ENCODE measurements around the gene DUSP2. TPM values are rescaled to one million over a fixed set of nuclear protein-coding genes. Genes with fewer than 3 reads are reported as not detected.
A peak's percentile ranks its signal among the peaks of the same experiment; 100 is the strongest.

The DUSP2 gene
- total RNA-seq, 4 donors from 2014 or later, result 0.23 to 5.4 (median 0.40) TPM; not detected in 1

DNA sequence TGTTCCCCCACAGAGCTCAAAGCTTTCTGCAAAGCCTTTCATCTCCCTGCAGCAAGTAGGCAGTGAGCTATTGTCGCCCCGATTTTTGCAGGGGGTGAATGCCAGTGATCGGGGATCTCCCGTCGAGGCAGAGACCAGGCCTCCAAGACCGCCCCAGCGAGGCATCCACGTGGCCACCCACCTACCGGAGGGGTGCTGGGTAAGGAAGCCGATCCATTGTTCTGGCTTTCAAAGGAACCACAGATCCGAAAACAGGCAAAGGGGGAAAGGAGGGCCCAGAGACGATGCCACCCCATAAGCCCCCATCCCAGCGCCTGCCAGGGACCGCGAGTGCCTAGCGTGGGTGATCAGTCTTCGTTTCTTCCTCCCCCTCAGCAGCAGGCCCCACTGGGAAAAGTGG lies 31.3 kb downstream of the DUSP2 start:
- Histone ChIP-seq H3K4me3 (peak overlapping the region in 1 of 2 donors; percentile 59), H3K9me3 (no peaks in the 10 kb centered on the region), H3K27me3 (peaks cover 63% of the 10 kb centered on the region), H3K36me3 (no peaks in the 10 kb centered on the region), H3K27ac (peak overlapping the region in 1 of 4 donors; percentile 52), H3K4me1 (peaks cover 0 to 28% (median 13%) of the 10 kb centered on the region in 3 donors)
- 81% methylated on average over 5 of the region's 17 CpGs; no CpG with 5 or more reads in 1 of the 2 donors for WGBS, 2 donors (ENCODE audit: low coverage in 1 of 2)
- TF ChIP-seq, protein P1, sequence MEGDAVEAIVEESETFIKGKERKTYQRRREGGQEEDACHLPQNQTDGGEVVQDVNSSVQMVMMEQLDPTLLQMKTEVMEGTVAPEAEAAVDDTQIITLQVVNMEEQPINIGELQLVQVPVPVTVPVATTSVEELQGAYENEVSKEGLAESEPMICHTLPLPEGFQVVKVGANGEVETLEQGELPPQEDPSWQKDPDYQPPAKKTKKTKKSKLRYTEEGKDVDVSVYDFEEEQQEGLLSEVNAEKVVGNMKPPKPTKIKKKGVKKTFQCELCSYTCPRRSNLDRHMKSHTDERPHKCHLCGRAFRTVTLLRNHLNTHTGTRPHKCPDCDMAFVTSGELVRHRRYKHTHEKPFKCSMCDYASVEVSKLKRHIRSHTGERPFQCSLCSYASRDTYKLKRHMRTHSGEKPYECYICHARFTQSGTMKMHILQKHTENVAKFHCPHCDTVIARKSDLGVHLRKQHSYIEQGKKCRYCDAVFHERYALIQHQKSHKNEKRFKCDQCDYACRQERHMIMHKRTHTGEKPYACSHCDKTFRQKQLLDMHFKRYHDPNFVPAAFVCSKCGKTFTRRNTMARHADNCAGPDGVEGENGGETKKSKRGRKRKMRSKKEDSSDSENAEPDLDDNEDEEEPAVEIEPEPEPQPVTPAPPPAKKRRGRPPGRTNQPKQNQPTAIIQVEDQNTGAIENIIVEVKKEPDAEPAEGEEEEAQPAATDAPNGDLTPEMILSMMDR (IDR thresholded peaks at IDR 0.05), result no peak
- TF ChIP-seq EP300 (IDR thresholded peaks at IDR 0.05) (no peak), POLR2A (IDR thresholded peaks at IDR 0.05) (no peak)
- no peak for ATAC-seq

DNA sequence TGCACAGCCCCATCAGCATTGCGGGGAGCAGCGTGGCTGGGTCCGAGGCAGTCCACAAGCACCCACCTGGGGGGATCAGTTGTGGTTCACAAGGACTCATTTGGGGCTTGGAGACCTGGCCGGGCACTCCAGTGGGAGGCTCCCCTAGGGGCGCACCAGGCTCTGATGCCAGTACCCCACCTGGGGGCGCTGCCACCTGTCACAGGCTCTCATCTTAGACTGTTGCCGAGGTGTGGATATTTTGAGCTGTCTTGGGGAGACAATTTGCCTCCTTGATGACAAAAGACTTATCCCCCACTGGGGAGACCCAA lies 31.9 kb downstream of the DUSP2 start:
- Histone ChIP-seq H3K4me3 (no peak overlapping the region), H3K9me3 (no peaks in the 10 kb centered on the region), H3K27ac (peak overlapping the region in 1 of 4 donors; percentile 5), H3K4me1 (peaks cover 0 to 34% (median 18%) of the 10 kb centered on the region in 3 donors), H3K36me3 (no peaks in the 10 kb centered on the region), H3K27me3 (peaks cover 60% of the 10 kb centered on the region)
- no peak for ATAC-seq
- 100% methylated on average over 2 of the region's 7 CpGs; no CpG with 5 or more reads in 1 of the 2 donors for WGBS, 2 donors (ENCODE audit: low coverage in 1 of 2)
- TF ChIP-seq POLR2AphosphoS5 (IDR thresholded peaks at IDR 0.05) (no peak), POLR2A (IDR thresholded peaks at IDR 0.05) (no peak), EP300 (IDR thresholded peaks at IDR 0.05) (no peak)
- TF ChIP-seq, protein P1 (IDR thresholded peaks at IDR 0.05), result no peak

DNA sequence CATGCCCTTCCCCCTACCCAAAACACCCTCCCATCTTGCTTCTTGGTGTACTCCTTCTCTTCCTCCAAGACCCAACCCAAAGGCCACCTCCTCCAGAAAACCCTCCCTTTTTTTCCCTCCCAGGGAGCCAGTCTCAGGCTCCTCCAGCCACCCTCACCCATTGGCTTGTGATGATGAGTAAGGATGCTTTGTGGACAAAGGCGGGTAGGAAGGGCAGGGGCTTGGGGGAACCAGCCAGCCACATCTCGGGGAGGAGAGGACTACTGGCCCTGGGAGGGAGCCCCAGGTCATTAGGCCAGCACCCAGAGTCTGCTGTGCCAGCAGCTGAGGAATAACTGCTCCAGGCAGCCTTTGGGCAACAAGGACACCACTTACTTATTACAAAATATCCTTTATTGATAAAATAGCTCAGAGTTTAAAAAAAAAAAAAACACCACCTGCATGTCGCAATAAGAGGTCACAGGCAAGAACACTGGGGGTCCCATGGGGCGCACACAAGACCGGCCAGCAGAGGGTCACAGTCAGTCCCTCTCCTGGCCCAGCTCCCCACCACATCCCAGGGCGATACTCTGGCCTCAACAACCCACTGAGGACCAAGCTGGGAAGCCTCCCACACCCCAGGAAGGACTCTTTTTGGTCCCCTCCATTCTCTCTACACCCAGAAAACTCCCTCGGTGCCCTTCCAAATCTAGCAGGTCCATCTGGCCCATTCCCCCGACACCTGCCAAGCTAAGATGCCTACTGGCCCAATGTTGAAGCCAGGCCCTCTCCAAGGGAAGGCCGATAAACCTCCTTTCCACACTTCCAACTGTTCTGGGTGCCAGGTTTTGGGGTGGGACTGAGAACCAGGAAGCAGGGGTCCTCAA lies 32.5 kb downstream of the DUSP2 start:
- 94% methylated on average over 6 of the region's 9 CpGs; no CpG with 5 or more reads in 1 of the 2 donors for WGBS, 2 donors (ENCODE audit: low coverage in 1 of 2)
- peak overlapping the region in 1 of 4 donors; percentile 5 for H3K27ac ChIP-seq
- peaks cover 0 to 37% (median 18%) of the 10 kb centered on the region in 3 donors for H3K4me1 ChIP-seq
- peaks cover 59% of the 10 kb centered on the region for H3K27me3 ChIP-seq
- no peaks in the 10 kb centered on the region for H3K9me3 ChIP-seq
- TF ChIP-seq POLR2A (IDR thresholded peaks at IDR 0.05), result no peak
- TF ChIP-seq, protein P1 (IDR thresholded peaks at IDR 0.05), result no peak
- ATAC-seq, result no peak
- H3K36me3 ChIP-seq, result no peaks in the 10 kb centered on the region
- H3K4me3 ChIP-seq, result no peak overlapping the region

DNA sequence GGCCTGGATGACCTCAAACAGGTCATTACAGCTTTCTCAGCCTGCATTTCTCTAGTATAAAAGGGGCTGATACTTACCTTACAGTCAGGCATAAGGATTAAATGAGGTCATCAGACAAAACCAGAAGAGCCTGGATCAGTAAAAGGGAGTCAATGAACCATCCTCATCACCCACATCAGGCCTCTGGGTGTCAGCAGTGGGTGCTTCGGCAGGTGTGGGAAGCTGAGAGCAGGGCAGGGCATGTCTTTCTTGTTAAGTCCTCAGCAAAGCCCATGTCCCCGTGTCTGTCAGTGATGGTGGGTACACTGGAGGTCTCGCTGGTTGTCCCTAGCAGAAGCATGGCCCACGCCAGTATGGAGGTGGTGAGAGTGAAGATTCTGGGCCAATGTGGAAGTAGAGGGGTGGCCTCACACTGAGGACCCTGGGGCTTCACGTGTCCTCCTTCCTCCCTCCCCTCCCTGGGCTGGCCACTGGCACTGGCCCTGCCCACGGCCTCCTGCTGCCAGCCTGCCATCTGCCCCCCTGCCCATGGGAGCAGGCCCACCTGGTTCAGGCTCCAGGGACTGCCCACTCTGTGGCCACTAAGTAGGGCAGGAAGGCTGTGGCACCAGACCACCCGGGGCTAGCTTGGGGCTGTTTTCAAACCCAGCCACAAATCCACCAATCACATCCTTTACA lies 33.3 kb downstream of the DUSP2 start:
- no peak overlapping the region for H3K4me3 ChIP-seq
- WGBS, 2 donors (ENCODE audit: low coverage in 1 of 2), result 73 to 100% methylated on average over 1 to 3 of the region's 7 CpGs

DNA sequence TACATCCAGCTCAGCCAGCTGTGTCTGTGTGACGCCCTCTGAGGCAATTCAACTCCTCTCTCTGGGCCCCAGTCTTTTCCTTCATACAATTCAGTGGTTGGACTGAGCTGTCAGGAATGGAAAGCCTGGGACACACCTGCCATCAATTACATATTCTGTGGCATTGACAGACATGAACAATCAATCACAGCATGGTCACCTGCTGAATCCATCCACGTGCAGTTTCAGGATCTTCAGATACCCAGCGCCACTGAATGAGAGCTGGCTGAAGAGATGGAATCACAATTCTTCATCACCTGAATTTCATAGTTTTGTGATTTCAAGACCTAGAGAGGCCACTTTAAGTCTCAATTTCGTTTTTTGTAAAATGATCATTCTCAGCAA lies 34.0 kb downstream of the DUSP2 start:
- H3K27me3 ChIP-seq, result peaks cover 44% of the 10 kb centered on the region
- H3K27ac ChIP-seq, result no peak overlapping the region
- WGBS, 2 donors (ENCODE audit: low coverage in 1 of 2), result 69 to 70% methylated on average over 3 to 4 of the region's 4 CpGs
- no peak for TF ChIP-seq EP300 (IDR thresholded peaks at IDR 0.05)
- TF ChIP-seq, protein P1 (IDR thresholded peaks at IDR 0.05), result no peak
- no peak for TF ChIP-seq POLR2A (IDR thresholded peaks at IDR 0.05)
- TF ChIP-seq POLR2AphosphoS5 (IDR thresholded peaks at IDR 0.05), result no peak
- H3K4me1 ChIP-seq, result peaks cover 0 to 24% (median 9%) of the 10 kb centered on the region in 3 donors
- H3K36me3 ChIP-seq, result no peaks in the 10 kb centered on the region
- no peaks in the 10 kb centered on the region for H3K9me3 ChIP-seq
- H3K4me3 ChIP-seq, result no peak overlapping the region
- no peak for ATAC-seq

More for the DNA sequence above, 33.3 kb downstream of the DUSP2 start:
- ATAC-seq, result no peak
- Histone ChIP-seq H3K27ac (no peak overlapping the region), H3K36me3 (no peaks in the 10 kb centered on the region), H3K27me3 (peaks cover 51% of the 10 kb centered on the region), H3K4me1 (peaks cover 0 to 31% (median 15%) of the 10 kb centered on the region in 3 donors), H3K9me3 (no peaks in the 10 kb centered on the region)
- TF ChIP-seq POLR2A (IDR thresholded peaks at IDR 0.05) (no peak), EP300 (IDR thresholded peaks at IDR 0.05) (no peak)
